OCI-LY1 (cell line): Measurements from ENCODE around the gene GAK.

Experiments used
- H2AFZ ChIP-seq: fragments of 200-600 bp; sonication (generic), shearing (Covaris generic); 2 replicates; pipeline ENCODE4 v1.6.0; 2014; ENCODE audit warnings: antibody characterized with exemption, mild to moderate bottlenecking, low read length
- H3F3A ChIP-seq: fragments of 200-600 bp; sonication (generic), shearing (Covaris generic); 2 replicates; pipeline ENCODE4 v1.6.0; 2014; ENCODE audit warnings: mild to moderate bottlenecking, antibody characterized with exemption, low read length, moderate library complexity; ENCODE audit not compliant: insufficient read depth
- H3K27ac ChIP-seq: fragments of 200-600 bp; sonication (generic); 2 replicates; pipeline ENCODE4 v1.5.1; 2014; ENCODE audit warnings: low read length, mixed run types, mild to moderate bottlenecking, low read depth; ENCODE audit not compliant: poor library complexity, severe bottlenecking
- H3K27me3 ChIP-seq: fragments of 200-600 bp; sonication (generic); 2 replicates; pipeline ENCODE4 v1.6.0; 2014; ENCODE audit warnings: antibody characterized with exemption, mild to moderate bottlenecking, low read length, moderate library complexity; ENCODE audit not compliant: insufficient read depth
- H3K36me3 ChIP-seq: fragments of 200-600 bp; sonication (generic); 2 replicates; pipeline ENCODE4 v1.6.1; 2014; ENCODE audit warnings: mild to moderate bottlenecking, antibody characterized with exemption, low read length, moderate library complexity, mixed read lengths; ENCODE audit not compliant: insufficient read depth
- H3K4me1 ChIP-seq: fragments of 200-600 bp; sonication (generic); 2 replicates; pipeline ENCODE4 v1.5.1; 2014; ENCODE audit warnings: mild to moderate bottlenecking, low read length, moderate library complexity; ENCODE audit not compliant: insufficient read depth, severe bottlenecking
- H3K4me2 ChIP-seq: fragments of 200-600 bp; sonication (generic), shearing (Covaris generic); 2 replicates; pipeline ENCODE4 v1.6.1; 2014; ENCODE audit warnings: low read length
- H3K4me3 ChIP-seq: fragments of 200-600 bp; sonication (generic); 2 replicates; pipeline ENCODE4 v1.5.1; 2014; ENCODE audit warnings: low read length, low read depth, mild to moderate bottlenecking, mixed read lengths; ENCODE audit not compliant: poor library complexity, severe bottlenecking
- H3K79me2 ChIP-seq: fragments of 200-600 bp; shearing (Covaris generic); 2 replicates; pipeline ENCODE4 v1.6.1; 2016; ENCODE audit warnings: mixed run types, low read length, mixed read lengths; ENCODE audit not compliant: insufficient read depth
- H3K9ac ChIP-seq: fragments of 200-600 bp; sonication (generic), shearing (Covaris generic); 2 replicates; pipeline ENCODE4 v1.6.1; 2014; ENCODE audit warnings: mild to moderate bottlenecking, low read length, mixed read lengths
- H3K9me2 ChIP-seq: fragments of 200-600 bp; sonication (generic), shearing (Covaris generic); 2 replicates; pipeline ENCODE4 v1.6.1; 2014; ENCODE audit warnings: low read depth, mild to moderate bottlenecking, low read length, mixed read lengths
- H3K9me3 ChIP-seq: fragments of 200-600 bp; shearing (Covaris generic); 2 replicates; pipeline ENCODE4 v1.6.1; 2014; ENCODE audit warnings: low read length, mixed read lengths
- H4K20me1 ChIP-seq: fragments of 200-600 bp; sonication (generic), shearing (Covaris generic); 2 replicates; pipeline ENCODE4 v1.6.0; 2016; ENCODE audit warnings: mild to moderate bottlenecking, low read length; ENCODE audit not compliant: insufficient read depth
- CTCF ChIP-seq: fragments of 200-600 bp; sonication (generic), shearing (Covaris generic); IDR thresholded peaks from 2 replicates; pipeline ENCODE4 v1.5.1; 2017; ENCODE audit warnings: mild to moderate bottlenecking, antibody characterized with exemption, low read length, moderate library complexity, mixed read lengths
- EZH2 ChIP-seq: fragments of 200-600 bp; sonication (generic), shearing (Covaris generic); IDR thresholded peaks from 2 replicates; pipeline ENCODE4 v1.8.0; 2017; ENCODE audit warnings: borderline replicate concordance, mixed run types, mild to moderate bottlenecking, antibody characterized with exemption, low read length, moderate library complexity, mixed read lengths

GAK gene

GRCh38 chr4:859496-859895, 72.6 kb downstream of the GAK start:
- TF ChIP-seq EZH2 (no peak), CTCF (no peak)
- H3K9ac ChIP-seq: no peak overlapping the region
- H3K27me3 ChIP-seq: no peaks in the 10 kb centered on the region
- H3K4me1 ChIP-seq: no peaks in the 10 kb centered on the region
- H2AFZ ChIP-seq: no peak overlapping the region
- no peak overlapping the region for H3K4me3 ChIP-seq
- no peak overlapping the region for H3K27ac ChIP-seq
- no peaks in the 10 kb centered on the region for H3K79me2 ChIP-seq
- H4K20me1 ChIP-seq: no peaks in the 10 kb centered on the region
- H3K4me2 ChIP-seq: no peak overlapping the region
- H3K9me2 ChIP-seq: no peaks in the 10 kb centered on the region
- no peaks in the 10 kb centered on the region for H3K9me3 ChIP-seq
- 0 out of 2 replicates have a peak, but pooled peaks cover 5% of the 10 kb centered on the region for H3F3A ChIP-seq
- H3K36me3 ChIP-seq: peaks cover 17% of the 10 kb centered on the region; the same call in 1 of the 2 replicates

GRCh38 chr4:858831-859451, 73.2 kb downstream of the GAK start:
- no peaks in the 10 kb centered on the region for H3K9me3 ChIP-seq
- no peaks in the 10 kb centered on the region for H3K79me2 ChIP-seq
- H3K4me1 ChIP-seq: no peaks in the 10 kb centered on the region
- H3K9me2 ChIP-seq: no peaks in the 10 kb centered on the region
- H3K27ac ChIP-seq: no peak overlapping the region
- TF ChIP-seq CTCF (no peak), EZH2 (no peak)
- no peak overlapping the region for H3K4me2 ChIP-seq
- H3K9ac ChIP-seq: no peak overlapping the region
- no peaks in the 10 kb centered on the region for H3K27me3 ChIP-seq
- H4K20me1 ChIP-seq: no peaks in the 10 kb centered on the region
- no peak overlapping the region for H3K4me3 ChIP-seq
- H3K36me3 ChIP-seq: peaks cover 17% of the 10 kb centered on the region; the same call in 1 of the 2 replicates
- no peak overlapping the region for H2AFZ ChIP-seq
- H3F3A ChIP-seq: 0 out of 2 replicates have a peak, but pooled peaks cover 5% of the 10 kb centered on the region

GRCh38 chr4:858041-858481, 74.1 kb downstream of the GAK start:
- Histone ChIP-seq H3K27ac (no peak overlapping the region), H3K9me3 (no peaks in the 10 kb centered on the region), H3K4me2 (no peak overlapping the region), H3K9me2 (no peaks in the 10 kb centered on the region), H2AFZ (no peak overlapping the region), H3K9ac (no peak overlapping the region), H3F3A (0 out of 2 replicates have a peak, but pooled peaks cover 5% of the 10 kb centered on the region), H4K20me1 (no peaks in the 10 kb centered on the region), H3K36me3 (peaks cover 17% of the 10 kb centered on the region; the same call in 1 of the 2 replicates), H3K27me3 (no peaks in the 10 kb centered on the region), H3K79me2 (no peaks in the 10 kb centered on the region), H3K4me1 (no peaks in the 10 kb centered on the region), H3K4me3 (no peak overlapping the region)
- TF ChIP-seq EZH2 (no peak), CTCF (no peak)
